ENCODE data around the gene TMEM116.
A peak's percentile ranks its signal among the peaks of the same experiment; 100 is the strongest.
"Not testable (repeated sequence)": the region's sequence is repeated elsewhere in the genome, so short reads cannot be mapped to it uniquely, and the experiment has no call there.

TMEM116 gene

GRCh38 chr12:111975161-111975931 is 37.6 kb downstream of the TMEM116 start:
- no peak for DNase-seq

- DNase-seq, result no peak
These were observed 41.2 kb downstream of the TMEM116 start for GRCh38 chr12:111971800-111972199.

DNA sequence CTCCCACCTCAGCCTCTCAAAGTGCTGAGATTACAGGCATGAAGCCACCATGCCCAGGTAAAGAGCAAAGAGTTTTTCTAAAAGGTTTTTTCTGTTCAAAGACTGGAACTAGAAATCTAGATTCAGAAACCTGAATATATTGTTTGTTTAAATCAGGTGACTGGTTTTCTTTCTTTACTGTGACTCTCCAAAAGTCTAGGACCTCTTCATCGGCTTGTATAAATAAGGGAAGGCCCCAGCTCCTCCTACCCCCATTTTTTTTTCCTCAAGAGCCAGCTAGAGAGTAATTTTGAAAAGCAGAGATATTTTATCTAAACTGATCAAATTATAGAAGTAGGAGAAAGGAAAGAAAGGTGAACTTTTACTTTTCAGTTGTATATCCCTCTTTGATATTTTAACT is 48.0 kb downstream of the TMEM116 start:
- no peak for DNase-seq

GRCh38 chr12:111959518-111959917 is 53.4 kb downstream of the TMEM116 start:
- DNase-seq, result not testable (repeated sequence)

- DNase-seq, result not testable (repeated sequence)
These were observed 55.7 kb downstream of the TMEM116 start for GRCh38 chr12:111957224-111957623.

DNA sequence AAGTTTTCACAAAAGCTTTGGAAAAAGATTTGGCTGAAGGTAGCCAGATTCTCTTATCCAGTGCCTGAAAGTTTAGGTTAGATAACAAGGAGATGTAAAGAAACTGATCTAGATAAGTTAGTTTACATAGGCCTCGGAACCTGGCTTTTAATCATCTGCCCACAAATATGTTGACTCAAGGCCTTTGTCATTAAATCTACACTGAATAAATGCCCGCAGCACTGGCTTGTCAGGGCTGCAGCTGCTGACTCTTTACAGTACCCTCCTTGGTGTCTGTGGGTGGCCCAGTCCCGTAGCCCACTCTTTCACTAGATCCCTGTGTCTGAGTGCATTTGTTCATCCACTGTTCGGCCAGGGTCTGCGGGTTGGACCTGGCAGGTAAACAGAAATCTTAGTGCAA is 58.0 kb downstream of the TMEM116 start:
- no peak for DNase-seq

DNA sequence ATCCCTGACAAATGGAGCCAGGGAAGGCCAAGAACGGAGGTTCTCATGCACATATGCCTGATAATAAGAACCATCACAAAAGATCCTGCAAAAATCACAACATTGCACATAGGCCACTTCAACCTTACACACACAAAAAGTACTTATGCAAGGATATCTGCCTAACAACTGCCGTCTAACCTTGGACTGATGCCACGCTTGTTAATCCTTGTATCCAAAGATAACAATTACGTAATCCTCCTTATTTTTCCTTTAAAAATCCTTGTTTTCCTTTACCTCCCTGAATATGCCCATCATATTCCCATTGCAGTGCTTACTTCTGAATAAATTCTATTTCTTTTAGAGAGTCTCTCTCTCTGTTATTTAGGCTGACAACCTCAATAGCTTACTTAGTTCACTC is 59.5 kb downstream of the TMEM116 start:
- peak; percentile 4 for DNase-seq

GRCh38 chr12:111952084-111952787 is 60.7 kb downstream of the TMEM116 start:
- not testable (repeated sequence) for DNase-seq

DNA sequence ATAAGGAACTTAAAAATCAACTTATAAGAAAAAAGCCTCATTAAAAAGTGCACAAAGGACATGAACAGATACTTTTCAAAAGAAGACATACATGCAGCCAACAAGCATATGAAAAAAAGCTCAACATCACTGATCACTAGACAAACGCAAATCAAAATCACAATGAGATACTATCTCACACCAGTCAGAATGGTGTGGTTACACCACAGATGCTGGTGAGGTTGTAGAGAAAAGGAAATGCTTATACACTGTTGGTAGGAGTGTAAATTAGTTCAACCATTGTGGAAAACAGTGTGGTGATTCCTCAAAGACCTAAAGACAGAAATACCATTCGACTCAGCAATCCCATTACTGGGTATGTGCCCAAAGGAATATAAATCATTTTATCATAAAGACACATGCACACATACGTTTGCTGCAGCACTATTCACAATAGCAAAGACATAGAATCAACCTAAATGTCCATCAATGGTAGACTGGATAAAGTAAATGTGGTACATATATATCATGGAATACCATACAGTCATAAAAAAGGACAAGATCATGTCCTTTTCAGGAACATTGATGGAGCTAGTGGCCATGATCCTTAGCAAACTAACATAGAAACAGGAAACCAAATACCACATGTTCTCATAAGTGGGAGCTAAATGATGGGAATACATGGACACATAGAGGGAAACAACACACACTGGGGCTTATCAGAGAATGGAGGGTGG is 61.8 kb downstream of the TMEM116 start:
- not testable (repeated sequence) for DNase-seq

- DNase-seq, result no peak
These were observed 69.0 kb downstream of the TMEM116 start for GRCh38 chr12:111943929-111944328.

GRCh38 chr12:111942557-111942956 is 70.4 kb downstream of the TMEM116 start:
- DNase-seq, result peak; percentile 75

DNA sequence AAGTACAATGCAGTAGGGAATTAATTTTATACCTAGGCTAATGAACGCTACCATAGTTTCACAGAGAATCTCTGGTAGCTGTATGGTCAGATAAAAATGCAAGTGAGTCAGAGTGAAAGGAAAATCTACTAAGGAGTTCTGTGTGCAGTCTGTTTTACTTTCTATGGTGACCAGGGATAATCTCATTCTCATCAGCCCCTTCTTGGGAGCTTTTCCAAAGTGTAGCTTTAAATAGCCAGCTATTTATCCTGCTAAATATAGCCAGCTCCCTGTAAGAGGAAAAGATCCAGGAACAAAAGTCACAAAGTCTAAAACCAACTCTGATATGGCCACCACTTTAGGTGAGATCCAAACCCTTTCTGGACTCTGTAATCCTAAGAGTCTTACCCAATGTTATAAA is 75.5 kb downstream of the TMEM116 start:
- peak; percentile 38 for DNase-seq

DNA sequence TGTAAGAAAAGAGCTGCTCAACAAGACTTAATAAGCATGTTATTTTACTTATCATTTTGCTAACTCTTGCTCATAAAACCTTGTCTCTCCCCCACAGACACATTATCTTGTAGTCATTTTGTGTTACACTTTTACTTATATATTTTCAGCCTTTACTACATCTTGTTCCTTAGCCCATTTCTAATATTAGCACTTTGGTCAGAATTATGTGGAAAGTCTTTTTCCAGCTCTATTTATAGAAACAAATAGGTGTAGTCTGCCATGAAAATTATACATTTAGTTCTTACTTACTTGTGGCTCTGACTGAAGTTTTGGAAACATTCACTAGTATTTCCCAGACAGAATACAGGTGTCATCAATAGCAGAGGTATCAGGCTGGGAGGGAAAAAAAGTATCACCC is 76.1 kb downstream of the TMEM116 start:
- DNase-seq, result no peak

DNA sequence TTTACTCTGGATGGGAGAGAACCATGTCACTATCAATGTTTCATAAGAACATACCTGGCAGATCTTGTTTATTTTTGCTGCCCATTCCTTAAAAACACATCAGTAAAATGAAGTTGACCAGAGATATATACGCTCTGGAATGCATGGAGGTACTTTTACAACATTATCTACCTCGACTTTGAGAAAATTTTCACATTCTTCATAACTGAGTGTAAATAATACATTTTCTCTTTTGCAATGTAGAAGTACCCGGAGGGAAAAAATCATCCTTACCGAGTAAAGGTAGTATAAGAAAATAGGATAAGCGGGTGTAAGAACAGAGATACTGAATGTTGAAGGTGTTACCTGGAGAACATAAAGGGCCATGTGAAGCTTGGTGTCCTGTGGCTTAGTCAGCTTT is 80.7 kb downstream of the TMEM116 start:
- DNase-seq, result no peak

DNA sequence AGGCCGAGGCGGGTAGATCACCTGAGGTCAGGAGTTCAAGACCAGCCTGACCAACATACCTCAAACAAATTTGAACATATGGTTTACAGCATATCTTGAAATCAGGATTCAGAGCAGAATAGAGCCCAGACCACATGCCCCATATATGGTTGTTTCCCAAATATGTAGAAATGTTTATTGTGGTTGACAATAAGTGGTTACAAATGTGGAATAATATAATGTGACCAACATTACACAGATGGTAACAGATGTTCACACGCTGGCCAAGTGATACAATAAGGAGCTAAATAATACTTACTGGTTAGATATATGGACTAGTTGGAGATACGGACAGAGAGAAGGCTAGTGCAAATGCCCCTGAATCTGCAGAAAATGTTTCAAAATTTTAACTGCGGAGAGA is 85.6 kb downstream of the TMEM116 start:
- DNase-seq, result no peak

DNA sequence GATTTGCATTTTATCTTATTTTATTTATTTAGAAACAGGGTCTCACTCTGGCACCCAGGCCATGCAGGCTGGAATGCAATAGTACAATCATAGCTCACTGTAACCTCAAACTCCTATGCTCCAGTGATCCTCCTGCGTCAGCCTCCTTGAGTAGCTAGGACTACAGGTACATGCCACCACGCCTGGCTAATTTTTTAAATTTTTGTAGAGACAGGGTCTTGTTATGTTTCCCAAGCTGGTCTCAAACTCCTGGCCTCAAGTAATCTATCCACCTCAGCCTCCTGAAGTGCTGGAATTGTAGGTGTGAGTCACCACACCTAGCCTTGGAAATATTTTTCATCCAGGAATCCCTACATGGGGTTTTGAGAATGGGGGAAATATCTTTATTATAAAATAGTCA is 86.3 kb downstream of the TMEM116 start:
- no peak for DNase-seq

- no peak for DNase-seq
These were observed 87.8 kb downstream of the TMEM116 start for GRCh38 chr12:111925171-111925570.

DNA sequence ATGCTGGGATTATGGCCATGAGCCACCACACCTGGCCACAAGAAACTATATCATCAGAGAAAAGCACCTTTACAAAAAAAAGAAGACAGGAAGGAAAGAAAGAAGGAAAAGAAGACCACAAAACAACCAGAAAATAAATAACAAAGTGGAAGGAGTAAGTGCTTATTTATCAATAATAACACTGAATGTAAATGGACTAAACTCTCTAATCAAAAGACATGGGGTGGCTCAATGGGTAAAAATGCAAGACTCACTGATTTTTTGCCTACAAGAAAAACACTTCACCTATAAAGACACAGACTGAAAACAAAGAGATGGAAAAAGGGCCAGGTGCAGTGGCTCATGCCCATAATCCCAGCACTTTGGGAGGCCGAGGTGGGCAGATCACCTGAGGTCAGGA is 105.2 kb downstream of the TMEM116 start:
- no peak for DNase-seq

GRCh38 chr12:111905502-111905901 is 107.5 kb downstream of the TMEM116 start:
- no peak for DNase-seq

GRCh38 chr12:111904446-111904975 is 108.5 kb downstream of the TMEM116 start:
- DNase-seq, result no peak

DNA sequence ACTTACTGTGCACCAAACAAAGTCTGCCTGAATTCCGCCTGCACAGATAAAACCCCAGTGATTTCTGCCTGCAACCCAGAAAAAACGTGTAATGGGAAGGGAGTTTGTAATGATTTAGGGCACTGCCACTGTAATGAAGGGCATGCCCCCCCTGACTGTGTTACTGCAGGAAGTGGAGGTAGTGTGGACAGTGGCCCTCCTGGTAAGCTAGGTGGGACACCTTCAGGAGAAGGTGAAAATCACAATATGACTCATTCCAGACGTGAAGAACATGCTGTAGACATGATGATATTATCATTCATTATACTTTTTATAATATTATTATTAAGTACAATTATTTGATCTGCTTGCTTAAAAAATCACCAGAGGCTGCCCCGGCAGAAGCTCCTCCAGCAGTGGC is 111.8 kb downstream of the TMEM116 start:
- DNase-seq, result no peak

- DNase-seq, result no peak
These were observed 118.4 kb downstream of the TMEM116 start for GRCh38 chr12:111894556-111894955.

- no peak for DNase-seq
These were observed 119.7 kb downstream of the TMEM116 start for GRCh38 chr12:111893287-111893686.

Measured in fibroblast of skin of right biceps (primary cell).